H1 (cell line): Measurements from ENCODE around the gene ZBTB20. TPM values are rescaled to one million over a fixed set of nuclear protein-coding genes. Genes with fewer than 3 reads are reported as not detected.

Experiments
- CHD7 ChIP-seq: fragments of 300-600 bp; sonication (generic); IDR thresholded peaks from 2 replicates; pipeline ENCODE4 v1.7.1; 2012; ENCODE audit warnings: low read length, moderate library complexity, mild to moderate bottlenecking, inconsistent platforms; ENCODE audit not compliant: insufficient replicate concordance
- polyA plus RNA-seq, 7 experiments: library from polyadenylated mRNA; depleted of rRNA in 3 of 7; stranded (reverse) in 5 of 7; unstranded in 2 of 7; fragments of >200 nt in 5 of 7; fragments of 200-250 nt in 2 of 7; gene quantifications; 1 replicate in 5 of 7; 2 replicates in 1 of 7; 4 replicates in 1 of 7; pipeline versions ENCODE4 v1.2.1 to v1.2.3, GENCODE V29; 2011 to 2013; ENCODE audit warnings: missing spikeins in 2 of 7, mixed read lengths in 2 of 7
- total RNA-seq: library from RNA; stranded (reverse); fragmentation: NEBNext Ultra II Directional; extraction: Animal tissue kit (Norgen Biotek cat#: 25700); gene quantifications from 2 replicates; pipeline ENCODE4 v1.2.1, GENCODE V29; 2021

The ZBTB20 gene
- total and polyA plus RNA-seq, 2 of the 8 experiments (the other 6 are each of a cell fraction or from before 2014, with no cell fraction given), result 0.35 to 1.3 TPM

- TF ChIP-seq CHD7, result no peak
These were observed 666.0 kb downstream of the ZBTB20 start (continued) for GRCh38 chr3:114481113-114481512.
